H9 (cell line): ENCODE results near the gene SMCHD1. TPM values are rescaled to one million over a fixed set of nuclear protein-coding genes. Genes with fewer than 3 reads are reported as not detected.

ENCODE experiments used
- DNase-seq: peaks from one replicate; pipeline ENCODE4 v3.0.0-alpha.2; 2017
- H2AFZ ChIP-seq: one replicate; pipeline ENCODE4 v1.6.1; 2013; ENCODE audit warnings: mild to moderate bottlenecking, low read length, control low read depth, moderate library complexity
- H2AK5ac ChIP-seq: 2 replicates; pipeline ENCODE4 v1.6.1; 2013; ENCODE audit warnings: low read length, control low read depth, mixed read lengths; ENCODE audit not compliant: insufficient read length
- H2BK120ac ChIP-seq: one replicate; pipeline ENCODE4 v1.6.1; 2013; ENCODE audit warnings: low read depth, mild to moderate bottlenecking, low read length, control low read depth, inconsistent platforms; ENCODE audit not compliant: poor library complexity, severe bottlenecking
- H2BK12ac ChIP-seq: 2 replicates; pipeline ENCODE4 v1.6.1; 2013; ENCODE audit warnings: low read length, control low read depth, mixed read lengths, low read depth; ENCODE audit not compliant: insufficient read length
- H2BK15ac ChIP-seq: 2 replicates; pipeline ENCODE4 v1.6.1; 2013; ENCODE audit warnings: low read depth, low read length, control low read depth
- H2BK20ac ChIP-seq: one replicate; pipeline ENCODE4 v1.6.1; 2013; ENCODE audit warnings: low read depth, mild to moderate bottlenecking, low read length, control low read depth, inconsistent platforms; ENCODE audit not compliant: poor library complexity, severe bottlenecking
- H2BK5ac ChIP-seq: 2 replicates; pipeline ENCODE4 v1.6.1; 2013; ENCODE audit warnings: low read length, control low read depth, mixed read lengths; ENCODE audit not compliant: insufficient read length
- H3K14ac ChIP-seq: 2 replicates; pipeline ENCODE4 v1.6.1; 2013; ENCODE audit warnings: low read length, control low read depth; ENCODE audit not compliant: insufficient read depth
- H3K18ac ChIP-seq: 2 replicates; pipeline ENCODE4 v1.6.1; 2013; ENCODE audit warnings: low read depth, mild to moderate bottlenecking, mixed read lengths, low read length, control low read depth; ENCODE audit not compliant: insufficient read length
- H3K23ac ChIP-seq: 2 replicates; pipeline ENCODE4 v1.6.1; 2013; ENCODE audit warnings: low read length, control low read depth, mixed read lengths, low read depth; ENCODE audit not compliant: insufficient read length
- H3K23me2 ChIP-seq: 2 replicates; pipeline ENCODE4 v1.6.1; 2013; ENCODE audit warnings: low read depth, mild to moderate bottlenecking, mixed read lengths, low read length, control low read depth; ENCODE audit not compliant: insufficient read length, poor library complexity, severe bottlenecking
- H3K27ac ChIP-seq: 2 replicates; pipeline ENCODE4 v1.5.1; 2013; ENCODE audit warnings: low read length, control low read depth, mixed read lengths, low read depth; ENCODE audit not compliant: insufficient read length
- H3K27me3 ChIP-seq: 2 replicates; pipeline ENCODE4 v1.6.1; 2013; ENCODE audit warnings: low read length, control low read depth, inconsistent platforms; ENCODE audit not compliant: insufficient read depth
- H3K4ac ChIP-seq: 2 replicates; pipeline ENCODE4 v1.6.1; 2013; ENCODE audit warnings: low read depth, mild to moderate bottlenecking, control low read depth, inconsistent platforms, low read length, moderate library complexity
- H3K4me1 ChIP-seq: 2 replicates; pipeline ENCODE4 v1.6.1; 2013; ENCODE audit warnings: low read length, control low read depth, inconsistent platforms; ENCODE audit not compliant: insufficient read depth
- H3K4me2 ChIP-seq: 2 replicates; pipeline ENCODE4 v1.6.1; 2013; ENCODE audit warnings: low read length, control low read depth, mixed read lengths; ENCODE audit not compliant: insufficient read length, insufficient read depth
- H3K56ac ChIP-seq: 2 replicates; pipeline ENCODE4 v1.6.1; 2013; ENCODE audit warnings: low read depth, mild to moderate bottlenecking, mixed read lengths, low read length, control low read depth; ENCODE audit not compliant: insufficient read length
- H3K79me1 ChIP-seq: 2 replicates; pipeline ENCODE4 v1.6.1; 2013; ENCODE audit warnings: low read depth, mild to moderate bottlenecking, moderate library complexity, low read length, control low read depth, inconsistent platforms; ENCODE audit not compliant: insufficient read depth, poor library complexity, severe bottlenecking
- H3K79me2 ChIP-seq: 2 replicates; pipeline ENCODE4 v1.6.1; 2013; ENCODE audit warnings: low read length, control low read depth, inconsistent platforms; ENCODE audit not compliant: insufficient read depth
- H3K9ac ChIP-seq: 2 replicates; pipeline ENCODE4 v1.6.1; 2013; ENCODE audit warnings: low read length, control low read depth, mixed read lengths; ENCODE audit not compliant: insufficient read length; ENCODE audit errors: extremely low read depth
- H3K9me3 ChIP-seq: one replicate; pipeline ENCODE4 v1.6.1; 2013; ENCODE audit warnings: low read depth, low read length, inconsistent platforms; ENCODE audit not compliant: control insufficient read depth
- H3T11ph ChIP-seq: one replicate; pipeline ENCODE4 v1.6.1; 2013; ENCODE audit warnings: mild to moderate bottlenecking, low read length, control low read depth, inconsistent platforms
- H4K20me1 ChIP-seq: one replicate; pipeline ENCODE4 v1.6.1; 2013; ENCODE audit not compliant: control insufficient read depth, insufficient read length, insufficient read depth
- H4K5ac ChIP-seq: 2 replicates; pipeline ENCODE4 v1.6.1; 2013; ENCODE audit warnings: low read depth, mild to moderate bottlenecking, mixed read lengths, low read length, control low read depth; ENCODE audit not compliant: insufficient read length
- H4K8ac ChIP-seq: replicated peaks from 2 replicates; pipeline ENCODE4 v1.6.1; 2013; ENCODE audit warnings: low read length, control low read depth, mixed read lengths, low read depth; ENCODE audit not compliant: insufficient read length
- H4K91ac ChIP-seq: 2 replicates; pipeline ENCODE4 v1.6.1; 2013; ENCODE audit warnings: low read depth, mild to moderate bottlenecking, moderate library complexity, mixed read lengths, low read length, control low read depth; ENCODE audit not compliant: insufficient read length
- H3K27ac Mint-ChIP-seq, 3 experiments: 2 replicates in 2 of 3; 3 replicates in 1 of 3; pipeline ENCODE4 v1.8.0; 2020 to 2021; ENCODE audit warnings: mixed read lengths in 3 of 3, mild to moderate bottlenecking in 1 of 3, moderate library complexity in 1 of 3
- H3K27me3 Mint-ChIP-seq: 2 replicates; pipeline ENCODE4 v1.8.0; 2021; ENCODE audit warnings: low read depth, mild to moderate bottlenecking, moderate library complexity, mixed read lengths
- H3K36me3 Mint-ChIP-seq, 3 experiments: 2 replicates in 2 of 3; 3 replicates in 1 of 3; pipeline ENCODE4 v1.8.0; 2020 to 2021; ENCODE audit warnings: low read depth in 3 of 3, mixed read lengths in 3 of 3; ENCODE audit not compliant: insufficient read depth in 1 of 3
- H3K4me1 Mint-ChIP-seq, 2 experiments: 2 replicates each; pipeline ENCODE4 v1.8.0; 2020; ENCODE audit warnings: mixed read lengths in 2 of 2
- H3K4me3 Mint-ChIP-seq, 2 experiments: 2 replicates in 1 of 2; 3 replicates in 1 of 2; pipeline ENCODE4 v1.8.0; 2020 to 2021; ENCODE audit warnings: mild to moderate bottlenecking in 2 of 2, mixed read lengths in 2 of 2, moderate library complexity in 1 of 2
- H3K9me3 Mint-ChIP-seq, 2 experiments: 2 replicates in 1 of 2; 3 replicates in 1 of 2; pipeline ENCODE4 v1.8.0; 2020; ENCODE audit warnings: mild to moderate bottlenecking in 2 of 2, mixed read lengths in 2 of 2, moderate library complexity in 1 of 2
- WGBS: extraction: QIAGEN DNeasy Blood & Tissue Kit; methylation state at CpG from one replicate; pipeline ENCODE4 v1.1.7; 2013; ENCODE audit warnings: missing lambda C conversion rate, low lambda C conversion rate, mixed read lengths; ENCODE audit not compliant: insufficient read length; ENCODE audit errors: extremely low coverage; 5-methylcytosine and 5-hydroxymethylcytosine counted together
- total RNA-seq: library from RNA; stranded (reverse); gene quantifications from 2 replicates; pipeline ENCODE4 v1.2.1, GENCODE V29; 2021
- TF ChIP-seq, protein P1 (sequence below): fragments of 200-600 bp; sonication (generic); conservative IDR thresholded peaks from 3 replicates; pipeline ENCODE4 v1.8.0; 2021; ENCODE audit warnings: antibody characterized with exemption, mild to moderate bottlenecking

Gene SMCHD1
- total RNA-seq, 1 experiment from 2014 or later: 53.5 TPM

DNA sequence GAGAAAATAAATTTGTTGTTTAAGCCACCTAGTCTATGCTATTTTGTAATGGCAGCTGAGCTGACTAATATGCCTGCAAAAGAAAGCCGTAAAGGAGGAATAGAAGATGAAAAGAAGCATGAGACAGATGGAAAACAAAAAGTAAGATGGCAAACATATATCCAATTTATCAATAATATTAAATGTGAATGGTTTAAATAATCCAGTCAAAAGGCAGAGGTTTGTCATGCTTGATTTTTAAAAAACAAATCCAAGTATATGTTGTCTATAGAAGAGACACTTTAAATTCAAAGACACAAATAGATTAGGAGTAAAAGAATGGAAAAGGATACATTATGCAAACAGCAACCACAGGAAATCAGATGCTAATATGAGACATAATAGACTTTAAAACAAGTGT, 155.9 kb downstream of the SMCHD1 start:
- no peak overlapping the region for H3K14ac ChIP-seq
- peaks cover 46 to 49% of the 10 kb centered on the region in 2 experiments for H3K9me3 Mint-ChIP-seq
- peaks cover 20 to 38% (median 28%) of the 10 kb centered on the region in 3 experiments for H3K36me3 Mint-ChIP-seq
- H3K27ac Mint-ChIP-seq: no peak overlapping the region
- H2AK5ac ChIP-seq: no peak overlapping the region
- no peaks in the 10 kb centered on the region for H3K27me3 Mint-ChIP-seq
- no peaks in the 10 kb centered on the region for H3K79me1 ChIP-seq
- no peaks in the 10 kb centered on the region for H3K9me3 ChIP-seq
- no peak overlapping the region for H3K9ac ChIP-seq
- H4K8ac ChIP-seq: no peak overlapping the region
- TF ChIP-seq, protein P1, sequence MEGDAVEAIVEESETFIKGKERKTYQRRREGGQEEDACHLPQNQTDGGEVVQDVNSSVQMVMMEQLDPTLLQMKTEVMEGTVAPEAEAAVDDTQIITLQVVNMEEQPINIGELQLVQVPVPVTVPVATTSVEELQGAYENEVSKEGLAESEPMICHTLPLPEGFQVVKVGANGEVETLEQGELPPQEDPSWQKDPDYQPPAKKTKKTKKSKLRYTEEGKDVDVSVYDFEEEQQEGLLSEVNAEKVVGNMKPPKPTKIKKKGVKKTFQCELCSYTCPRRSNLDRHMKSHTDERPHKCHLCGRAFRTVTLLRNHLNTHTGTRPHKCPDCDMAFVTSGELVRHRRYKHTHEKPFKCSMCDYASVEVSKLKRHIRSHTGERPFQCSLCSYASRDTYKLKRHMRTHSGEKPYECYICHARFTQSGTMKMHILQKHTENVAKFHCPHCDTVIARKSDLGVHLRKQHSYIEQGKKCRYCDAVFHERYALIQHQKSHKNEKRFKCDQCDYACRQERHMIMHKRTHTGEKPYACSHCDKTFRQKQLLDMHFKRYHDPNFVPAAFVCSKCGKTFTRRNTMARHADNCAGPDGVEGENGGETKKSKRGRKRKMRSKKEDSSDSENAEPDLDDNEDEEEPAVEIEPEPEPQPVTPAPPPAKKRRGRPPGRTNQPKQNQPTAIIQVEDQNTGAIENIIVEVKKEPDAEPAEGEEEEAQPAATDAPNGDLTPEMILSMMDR: no peak
- no peaks in the 10 kb centered on the region for H3K27me3 ChIP-seq
- WGBS: no CpG with 5 or more reads among the region's 1 CpG
- no peak overlapping the region for H2BK120ac ChIP-seq
- H2BK12ac ChIP-seq: no peak overlapping the region
- no peak overlapping the region for H2AFZ ChIP-seq
- no peak overlapping the region for H3K56ac ChIP-seq
- H3K79me2 ChIP-seq: no peaks in the 10 kb centered on the region
- H3K27ac ChIP-seq: no peak overlapping the region
- H3K23ac ChIP-seq: no peak overlapping the region
- no peak for DNase-seq
- H2BK5ac ChIP-seq: no peak overlapping the region
- H3K4me2 ChIP-seq: no peak overlapping the region
- H3K18ac ChIP-seq: no peak overlapping the region
- H3K4me1 ChIP-seq: no peaks in the 10 kb centered on the region
- H4K20me1 ChIP-seq: no peaks in the 10 kb centered on the region
- H3T11ph ChIP-seq: no peak overlapping the region
- peaks cover under 1 to 3% of the 10 kb centered on the region in 2 experiments for H3K4me1 Mint-ChIP-seq
- H2BK15ac ChIP-seq: no peak overlapping the region
- H4K91ac ChIP-seq: no peak overlapping the region
- H3K4me3 Mint-ChIP-seq: no peak overlapping the region
- H3K4ac ChIP-seq: no peak overlapping the region
- no peaks in the 10 kb centered on the region for H3K23me2 ChIP-seq
- H4K5ac ChIP-seq: no peak overlapping the region
- no peak overlapping the region for H2BK20ac ChIP-seq
